BLaER1 (cell line): ENCODE data around the gene ZNRF1.
A peak's percentile ranks its signal among the peaks of the same experiment; 100 is the strongest.

ENCODE experiments used
- H3K27ac ChIP-seq: shearing (Covaris generic); formaldehyde crosslinking; 2 replicates; pipeline ENCODE4 v1.8.1; 2022
- H3K27me3 ChIP-seq: shearing (Covaris generic); formaldehyde crosslinking; 2 replicates; pipeline ENCODE4 v1.8.1; 2022
- H3K36me3 ChIP-seq: shearing (Covaris generic); formaldehyde crosslinking; 2 replicates; pipeline ENCODE4 v1.8.1; 2022
- H3K4me1 ChIP-seq: shearing (Covaris generic); formaldehyde crosslinking; 2 replicates; pipeline ENCODE4 v1.8.1; 2022
- H3K4me2 ChIP-seq: shearing (Covaris generic); formaldehyde crosslinking; 2 replicates; pipeline ENCODE4 v1.8.1; 2022
- H3K4me3 ChIP-seq: shearing (Covaris generic); formaldehyde crosslinking; 2 replicates; pipeline ENCODE4 v1.8.1; 2022
- H3K9ac ChIP-seq: shearing (Covaris generic); formaldehyde crosslinking; 2 replicates; pipeline ENCODE4 v1.8.1; 2022
- H3K9me3 ChIP-seq: shearing (Covaris generic); formaldehyde crosslinking; 2 replicates; pipeline ENCODE4 v1.8.1; 2022
- H4K20me1 ChIP-seq: shearing (Covaris generic); formaldehyde crosslinking; 2 replicates; pipeline ENCODE4 v1.8.1; 2022
- Cebpa-rat ChIP-seq: shearing (Covaris generic); IDR thresholded peaks from 2 replicates; pipeline ENCODE4 v1.8.1; 2022

The ZNRF1 gene

DNA sequence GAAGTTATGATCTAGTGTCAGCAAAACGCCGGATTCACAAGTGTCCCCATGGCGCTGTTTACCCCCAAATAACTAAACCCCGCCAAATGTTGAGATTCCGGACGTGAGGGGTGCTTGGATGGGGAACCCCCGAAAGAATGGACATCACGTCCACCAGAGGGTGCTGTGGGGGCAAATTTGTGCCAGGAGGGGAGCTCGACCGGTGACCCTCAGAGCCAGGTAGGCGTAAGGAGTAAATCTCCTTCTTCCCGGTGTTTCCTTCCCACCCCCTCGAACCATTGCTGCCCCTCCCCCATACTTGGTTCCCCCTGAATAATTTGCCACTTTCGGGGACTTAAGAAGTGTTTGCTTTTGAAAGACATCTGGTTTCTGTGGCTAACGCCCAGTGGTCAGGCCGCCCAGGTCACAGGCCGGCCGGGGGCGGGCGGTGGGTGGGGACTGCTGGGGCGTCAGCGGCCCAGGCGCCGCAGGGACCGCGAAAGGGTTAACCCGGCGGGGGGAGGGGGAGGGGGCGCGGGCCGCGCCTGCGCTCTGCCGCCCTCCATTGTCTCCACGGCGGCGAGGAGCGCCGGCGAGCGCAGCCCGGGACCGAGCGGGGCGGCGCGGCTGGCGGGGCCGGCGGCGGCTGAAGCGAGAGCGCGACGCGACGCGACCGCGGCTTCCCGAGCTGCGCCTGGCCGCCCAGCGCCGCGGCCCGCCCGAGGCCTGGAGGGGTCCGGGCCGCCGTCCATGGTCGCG is at the start of gene ZNRF1:
Gene ZNRF1 (plus strand): TSS at position 544 of the 738 bp plus-strand sequence. CDS start 648 bp downstream, outside the sequence.
- H3K27me3 ChIP-seq = no peaks in the 10 kb centered on the region
- H3K4me1 ChIP-seq = peaks cover 34% of the 10 kb centered on the region
- no peaks in the 10 kb centered on the region for H3K9me3 ChIP-seq
- H3K9ac ChIP-seq = peak within 1 kb of the TSS; percentile 99
- peaks cover 43% of the 10 kb centered on the region for H4K20me1 ChIP-seq
- peak within 1 kb of the TSS; percentile 99 for H3K4me3 ChIP-seq
- H3K36me3 ChIP-seq = peaks cover 6% of the 10 kb centered on the region
- H3K4me2 ChIP-seq = peak within 1 kb of the TSS; percentile 97
- no peak for TF ChIP-seq Cebpa-rat
- peak within 1 kb of the TSS; percentile 99 for H3K27ac ChIP-seq

- no peak overlapping the region for H3K9ac ChIP-seq
- no peak overlapping the region for H3K4me3 ChIP-seq
- no peaks in the 10 kb centered on the region for H3K9me3 ChIP-seq
- no peak for TF ChIP-seq Cebpa-rat
- H3K4me1 ChIP-seq = peaks cover 8% of the 10 kb centered on the region; the same call in 1 of the 2 replicates
- peaks cover 90% of the 10 kb centered on the region for H3K36me3 ChIP-seq
- no peaks in the 10 kb centered on the region for H3K27me3 ChIP-seq
- H4K20me1 ChIP-seq = 0 out of 2 replicates have a peak, but pooled peaks cover 5% of the 10 kb centered on the region
- H3K4me2 ChIP-seq = no peak overlapping the region
- no peak overlapping the region for H3K27ac ChIP-seq
These were observed 49.5 kb upstream of the ZNRF1 start for GRCh38 chr16:74949309-74949708.

- peaks cover 90% of the 10 kb centered on the region for H3K36me3 ChIP-seq
- H4K20me1 ChIP-seq = 0 out of 2 replicates have a peak, but pooled peaks cover 5% of the 10 kb centered on the region
- H3K27me3 ChIP-seq = no peaks in the 10 kb centered on the region
- H3K9me3 ChIP-seq = no peaks in the 10 kb centered on the region
- no peak overlapping the region for H3K9ac ChIP-seq
- H3K27ac ChIP-seq = no peak overlapping the region
- H3K4me1 ChIP-seq = peaks cover 8% of the 10 kb centered on the region; the same call in 1 of the 2 replicates
- no peak overlapping the region for H3K4me2 ChIP-seq
- H3K4me3 ChIP-seq = no peak overlapping the region
- TF ChIP-seq Cebpa-rat = no peak
These were observed 48.3 kb upstream of the ZNRF1 start for GRCh38 chr16:74950511-74950910.

GRCh38 chr16:74951206-74951605 is 47.6 kb upstream of the ZNRF1 start:
- peaks cover 8% of the 10 kb centered on the region; the same call in 1 of the 2 replicates for H3K4me1 ChIP-seq
- no peak overlapping the region for H3K27ac ChIP-seq

DNA sequence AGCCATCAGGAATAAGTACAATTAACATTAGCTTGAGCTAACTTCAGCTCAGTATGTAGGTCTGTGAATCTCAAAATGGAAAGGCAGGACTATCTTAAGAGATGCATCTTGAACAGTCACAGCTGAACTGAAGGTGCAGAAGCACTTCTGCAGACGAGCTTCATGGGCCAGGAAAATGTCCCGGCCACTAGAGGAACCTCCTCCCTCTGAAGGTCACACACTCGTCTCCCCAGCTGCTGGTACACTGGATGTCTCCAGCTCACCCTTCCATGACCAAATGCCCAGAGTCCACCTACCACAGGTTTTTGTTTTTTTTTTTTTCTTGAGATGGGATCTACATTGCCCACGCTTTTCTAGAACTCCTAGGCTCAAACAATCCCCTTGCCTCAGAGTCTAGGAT is 47.1 kb upstream of the ZNRF1 start:
- peaks cover 8% of the 10 kb centered on the region; the same call in 1 of the 2 replicates for H3K4me1 ChIP-seq
- no peak overlapping the region for H3K27ac ChIP-seq
- H4K20me1 ChIP-seq = 0 out of 2 replicates have a peak, but pooled peaks cover 5% of the 10 kb centered on the region
- no peak overlapping the region for H3K4me2 ChIP-seq
- no peak for TF ChIP-seq Cebpa-rat
- H3K4me3 ChIP-seq = no peak overlapping the region
- peaks cover 90% of the 10 kb centered on the region for H3K36me3 ChIP-seq
- no peaks in the 10 kb centered on the region for H3K27me3 ChIP-seq
- H3K9me3 ChIP-seq = no peaks in the 10 kb centered on the region
- no peak overlapping the region for H3K9ac ChIP-seq

More at GRCh38 chr16:74951206-74951605, 47.6 kb upstream of the ZNRF1 start:
- Histone ChIP-seq H3K4me2 (no peak overlapping the region), H3K9me3 (no peaks in the 10 kb centered on the region), H3K27me3 (no peaks in the 10 kb centered on the region), H3K4me3 (no peak overlapping the region), H4K20me1 (0 out of 2 replicates have a peak, but pooled peaks cover 5% of the 10 kb centered on the region), H3K36me3 (peaks cover 90% of the 10 kb centered on the region), H3K9ac (no peak overlapping the region)
- no peak for TF ChIP-seq Cebpa-rat

DNA sequence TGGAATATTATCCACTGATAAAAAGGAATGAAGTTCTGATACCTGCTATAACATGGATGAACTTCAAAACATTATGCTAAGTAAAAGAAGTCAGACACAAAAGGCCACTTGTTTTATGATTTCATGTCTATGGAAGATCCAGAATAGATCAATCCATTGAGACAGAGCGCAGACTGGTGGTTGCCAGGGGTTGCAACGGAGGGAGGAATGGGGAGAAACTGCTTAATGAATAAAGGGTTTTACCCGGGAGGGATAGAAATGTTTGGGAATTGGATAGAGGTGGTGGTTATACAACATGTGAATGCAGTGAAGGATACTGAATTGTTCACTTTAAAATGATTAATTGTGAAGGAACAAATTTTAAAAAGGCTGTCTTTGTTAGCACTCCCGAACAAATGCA is 44.1 kb upstream of the ZNRF1 start:
- Histone ChIP-seq H3K27me3 (no peaks in the 10 kb centered on the region), H3K4me1 (peaks cover 8% of the 10 kb centered on the region; the same call in 1 of the 2 replicates), H3K4me2 (no peak overlapping the region), H3K9ac (no peak overlapping the region), H4K20me1 (0 out of 2 replicates have a peak, but pooled peaks cover 5% of the 10 kb centered on the region), H3K9me3 (no peaks in the 10 kb centered on the region), H3K36me3 (peaks cover 95% of the 10 kb centered on the region), H3K4me3 (no peak overlapping the region), H3K27ac (no peak overlapping the region)
- TF ChIP-seq Cebpa-rat = no peak

DNA sequence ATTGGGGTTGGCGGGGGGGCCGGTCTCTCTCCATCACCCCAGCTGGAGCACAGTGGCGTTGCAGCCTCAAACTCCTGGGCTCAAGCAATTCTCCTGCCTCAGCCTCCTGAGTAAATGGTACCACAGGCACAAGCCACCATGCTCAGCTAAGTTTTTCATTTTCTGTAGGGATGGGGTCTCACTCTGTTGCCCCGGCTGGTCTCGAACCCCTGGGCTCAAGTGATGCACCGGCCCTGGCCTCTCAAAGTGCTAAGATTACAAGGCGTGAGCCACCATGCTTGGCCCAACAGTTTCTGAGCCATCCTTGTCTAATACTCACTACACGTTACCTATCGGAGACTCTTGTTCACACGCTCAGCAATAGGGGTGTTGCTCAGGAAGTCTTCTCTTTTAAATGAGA is 25.5 kb upstream of the ZNRF1 start:
- Histone ChIP-seq H3K27ac (no peak overlapping the region), H3K9ac (no peak overlapping the region), H3K27me3 (no peaks in the 10 kb centered on the region), H3K4me3 (no peak overlapping the region), H3K4me2 (no peak overlapping the region), H4K20me1 (peaks cover 11% of the 10 kb centered on the region), H3K36me3 (peaks cover 54% of the 10 kb centered on the region), H3K9me3 (no peaks in the 10 kb centered on the region), H3K4me1 (no peaks in the 10 kb centered on the region)
- no peak for TF ChIP-seq Cebpa-rat

- Histone ChIP-seq H3K4me1 (no peaks in the 10 kb centered on the region), H3K27me3 (no peaks in the 10 kb centered on the region), H3K9me3 (no peaks in the 10 kb centered on the region), H3K9ac (no peak overlapping the region), H3K27ac (no peak overlapping the region), H3K4me3 (no peak overlapping the region), H4K20me1 (peaks cover 20% of the 10 kb centered on the region), H3K36me3 (peaks cover 65% of the 10 kb centered on the region), H3K4me2 (no peak overlapping the region)
- no peak for TF ChIP-seq Cebpa-rat
These were observed 23.2 kb upstream of the ZNRF1 start for GRCh38 chr16:74975591-74975990.

- H4K20me1 ChIP-seq = peaks cover 36% of the 10 kb centered on the region
- TF ChIP-seq Cebpa-rat = no peak
- H3K4me2 ChIP-seq = 0 out of 2 replicates have a peak overlapping the region, but pooled peaks have one; percentile 88
- no peaks in the 10 kb centered on the region for H3K9me3 ChIP-seq
- peaks cover 22% of the 10 kb centered on the region for H3K36me3 ChIP-seq
- no peaks in the 10 kb centered on the region for H3K27me3 ChIP-seq
- H3K27ac ChIP-seq = no peak overlapping the region
- H3K4me3 ChIP-seq = no peak overlapping the region
- no peak overlapping the region for H3K9ac ChIP-seq
- peaks cover 22% of the 10 kb centered on the region for H3K4me1 ChIP-seq
These were observed 16.6 kb upstream of the ZNRF1 start for GRCh38 chr16:74982256-74982655.

DNA sequence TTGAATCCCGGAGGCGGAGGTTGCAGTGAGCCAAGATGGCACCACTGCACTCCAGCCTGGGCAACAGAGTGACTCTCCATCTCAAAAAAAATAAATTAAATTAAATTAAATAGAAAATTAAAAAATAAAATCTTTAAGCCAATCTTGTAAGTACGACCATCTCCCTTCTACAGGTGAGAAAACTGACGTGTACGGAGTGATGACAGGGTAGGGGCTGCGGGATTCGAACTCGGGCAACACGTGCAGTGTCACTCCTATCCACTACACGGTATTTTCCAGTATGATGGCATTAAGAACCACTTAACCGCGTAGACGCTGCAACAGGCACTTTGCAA is 14.7 kb upstream of the ZNRF1 start:
- H3K27ac ChIP-seq = peak overlapping the region; percentile 86; the same call in 1 of the 2 replicates
- H3K4me1 ChIP-seq = peaks cover 26% of the 10 kb centered on the region
- no peak for TF ChIP-seq Cebpa-rat
- no peaks in the 10 kb centered on the region for H3K27me3 ChIP-seq
- H3K9me3 ChIP-seq = no peaks in the 10 kb centered on the region
- H3K9ac ChIP-seq = peak overlapping the region; percentile 88
- H4K20me1 ChIP-seq = peaks cover 17% of the 10 kb centered on the region
- peak overlapping the region; percentile 88 for H3K4me2 ChIP-seq
- H3K4me3 ChIP-seq = peak overlapping the region; percentile 87
- peaks cover 5% of the 10 kb centered on the region; the same call in 1 of the 2 replicates for H3K36me3 ChIP-seq
